Upper lobe of left lung (tissue), 4 donors: ENCODE measurements around the gene HS6ST1.

Source experiments
- POLR2A ChIP-seq, 4 donors: fragments of 450-650 bp; IDR thresholded peaks; one replicate each; pipeline ENCODE4 v1.5.1; 2016 to 2017; ENCODE audit warnings: antibody characterized with exemption in 4 of 4, mild to moderate bottlenecking in 2 of 4
- TF ChIP-seq, protein P1 (sequence below), 6 experiments: fragments of 450-650 bp in 4 of 6; fragments of 200-600 bp in 2 of 6; sonication (generic) in 2 of 6; IDR thresholded peaks; one replicate each; pipeline ENCODE4 v1.5.1; 2016 to 2019; ENCODE audit warnings: antibody characterized with exemption in 6 of 6

- TF ChIP-seq, protein P1, sequence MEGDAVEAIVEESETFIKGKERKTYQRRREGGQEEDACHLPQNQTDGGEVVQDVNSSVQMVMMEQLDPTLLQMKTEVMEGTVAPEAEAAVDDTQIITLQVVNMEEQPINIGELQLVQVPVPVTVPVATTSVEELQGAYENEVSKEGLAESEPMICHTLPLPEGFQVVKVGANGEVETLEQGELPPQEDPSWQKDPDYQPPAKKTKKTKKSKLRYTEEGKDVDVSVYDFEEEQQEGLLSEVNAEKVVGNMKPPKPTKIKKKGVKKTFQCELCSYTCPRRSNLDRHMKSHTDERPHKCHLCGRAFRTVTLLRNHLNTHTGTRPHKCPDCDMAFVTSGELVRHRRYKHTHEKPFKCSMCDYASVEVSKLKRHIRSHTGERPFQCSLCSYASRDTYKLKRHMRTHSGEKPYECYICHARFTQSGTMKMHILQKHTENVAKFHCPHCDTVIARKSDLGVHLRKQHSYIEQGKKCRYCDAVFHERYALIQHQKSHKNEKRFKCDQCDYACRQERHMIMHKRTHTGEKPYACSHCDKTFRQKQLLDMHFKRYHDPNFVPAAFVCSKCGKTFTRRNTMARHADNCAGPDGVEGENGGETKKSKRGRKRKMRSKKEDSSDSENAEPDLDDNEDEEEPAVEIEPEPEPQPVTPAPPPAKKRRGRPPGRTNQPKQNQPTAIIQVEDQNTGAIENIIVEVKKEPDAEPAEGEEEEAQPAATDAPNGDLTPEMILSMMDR (IDR thresholded peaks at IDR 0.05): no peak
- no peak for TF ChIP-seq POLR2A (IDR thresholded peaks at IDR 0.05)
Observed at GRCh38 chr2:128315829-128316776, 2.6 kb downstream of the HS6ST1 start.
